DMS153 (cell line): ENCODE results near the gene OXSM.

Experiments used
- DNase-seq: peaks from one replicate; lab custom pipeline; 2025; lab: John Stamatoyannopoulos, UW

Gene OXSM

DNA sequence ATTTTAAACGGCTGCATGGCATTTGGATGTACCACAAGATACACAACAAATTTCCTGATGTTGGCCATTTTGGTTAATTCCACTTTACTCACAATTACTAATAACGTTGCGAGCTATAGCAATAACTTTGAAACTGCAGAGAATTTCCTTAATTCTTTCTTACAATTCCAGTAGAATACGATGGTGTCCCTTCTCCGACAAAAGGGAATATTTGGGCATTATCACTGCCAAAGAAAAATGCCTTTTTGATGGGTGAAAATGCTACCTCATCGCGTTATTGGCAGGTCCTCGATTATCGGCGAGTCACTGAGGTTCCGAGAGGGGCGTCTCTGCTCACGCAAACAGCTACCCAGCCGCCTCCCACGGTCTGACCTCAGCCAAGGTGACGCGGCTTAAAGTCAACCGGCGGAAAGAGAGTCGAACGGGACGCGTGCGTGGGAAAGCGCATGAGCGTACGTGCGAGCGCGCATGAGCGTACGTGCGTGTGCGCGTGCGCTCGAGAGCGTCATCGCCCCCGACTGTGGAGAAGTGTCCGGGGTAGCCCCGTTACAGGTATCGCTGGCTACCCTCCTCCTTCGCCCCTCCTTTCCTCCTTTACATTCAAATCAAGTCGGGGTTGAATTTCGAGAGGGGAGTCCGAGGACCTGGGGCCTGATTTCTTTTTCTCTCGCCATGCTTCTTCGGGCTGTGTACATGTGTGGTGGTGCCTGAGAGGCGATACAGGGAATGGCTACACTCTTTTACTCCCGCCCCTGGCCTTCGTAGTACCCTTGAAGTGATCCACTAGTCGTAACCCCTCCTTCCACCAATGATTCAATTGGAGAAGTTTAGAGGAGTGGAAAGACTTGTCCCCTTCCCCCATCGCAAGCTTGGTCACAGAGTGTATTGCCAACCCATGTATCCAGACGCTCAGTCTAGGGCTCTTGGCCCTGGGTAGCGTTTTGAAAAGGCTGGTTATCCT, at the start of gene OXSM:
Gene OXSM, plus strand, starts transcription at position 495 of the 961 bp plus-strand sequence. CDS start 931 bp downstream, outside the sequence.
- peak; percentile 45 for DNase-seq

GRCh38 chr3:25744470-25744869, 45.4 kb upstream of the OXSM start:
- no peak for DNase-seq

DNA sequence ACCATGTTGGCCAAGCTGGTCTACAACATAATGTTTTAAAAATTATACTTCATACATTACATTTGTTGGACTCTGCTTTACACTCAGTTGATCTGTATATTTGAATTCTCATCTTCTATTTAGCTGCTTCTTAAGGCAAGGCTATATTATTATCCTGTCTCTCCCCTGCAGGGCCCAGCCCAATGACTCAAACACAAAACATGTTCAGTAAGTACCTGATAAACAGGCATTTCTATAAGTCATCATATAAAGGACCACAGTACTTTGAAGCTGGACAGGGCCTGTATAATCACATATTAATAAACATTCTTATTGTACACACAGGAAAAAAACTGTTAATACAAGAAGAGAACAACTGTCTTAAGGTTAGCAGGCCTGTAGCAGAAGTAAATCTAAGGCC, 42.9 kb upstream of the OXSM start:
- DNase-seq = no peak

- no peak for DNase-seq
These were observed 41.7 kb upstream of the OXSM start for GRCh38 chr3:25748189-25748588.

- no peak for DNase-seq
These were observed 40.8 kb upstream of the OXSM start for GRCh38 chr3:25749031-25749581.

GRCh38 chr3:25751048-25751447, 38.8 kb upstream of the OXSM start:
- DNase-seq = no peak

- DNase-seq = no peak
These were observed 38.2 kb upstream of the OXSM start for GRCh38 chr3:25751725-25752124.

DNA sequence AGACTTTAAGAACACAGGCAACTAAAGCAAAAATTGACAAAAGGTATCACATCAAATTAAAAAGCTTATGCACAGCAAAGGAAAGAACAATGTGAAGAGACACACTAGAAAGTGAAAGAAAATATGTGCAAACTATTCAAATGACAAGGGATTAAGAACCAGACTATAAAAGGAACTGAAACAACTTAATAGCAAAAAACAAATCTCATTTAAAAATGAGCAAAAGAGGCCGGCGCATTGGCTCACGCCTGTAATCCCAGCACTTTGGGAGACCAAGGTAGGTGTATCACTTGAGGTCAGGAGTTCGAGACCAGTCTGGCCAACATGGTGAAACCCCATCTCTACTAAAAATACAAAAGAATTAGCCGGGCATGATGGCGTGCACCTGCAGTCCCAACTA, 21.0 kb upstream of the OXSM start:
- DNase-seq = no peak

- no peak for DNase-seq
These were observed 14.0 kb upstream of the OXSM start for GRCh38 chr3:25775936-25776335.

- DNase-seq = no peak
These were observed 9.3 kb upstream of the OXSM start for GRCh38 chr3:25780618-25781017.

- no peak for DNase-seq
These were observed 8.6 kb upstream of the OXSM start for GRCh38 chr3:25781145-25781757.

GRCh38 chr3:25781758-25782594, 7.9 kb upstream of the OXSM start:
- no peak for DNase-seq

- no peak for DNase-seq
These were observed 7.3 kb upstream of the OXSM start for GRCh38 chr3:25782636-25782937.

- DNase-seq = no peak
These were observed 6.8 kb upstream of the OXSM start, which contains the start of gene NGLY1 for GRCh38 chr3:25782938-25783660. NGLY1 (minus strand) TSS chr3:25783443; CDS start chr3:25783390, 53 bp downstream.

GRCh38 chr3:25783661-25784512, 6.0 kb upstream of the OXSM start:
- DNase-seq = no peak

DNA sequence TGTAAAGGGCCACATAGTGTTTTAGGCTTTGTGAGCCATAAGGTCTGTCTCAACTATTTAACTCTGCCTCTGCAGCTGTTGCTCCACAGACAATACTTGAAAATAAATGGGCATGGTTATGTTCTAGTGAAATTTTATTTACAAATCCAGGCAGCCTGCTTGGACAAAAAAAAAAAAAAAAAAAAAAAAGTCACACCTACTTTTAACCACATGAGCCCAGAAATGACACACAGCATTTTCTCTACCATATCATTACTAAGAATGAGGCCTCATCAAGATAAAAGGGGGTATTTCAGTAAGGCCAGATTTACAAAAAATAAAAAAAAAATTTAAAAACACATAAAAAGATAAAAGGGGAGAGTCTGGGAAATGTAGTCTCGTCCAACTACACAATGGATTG, 4.9 kb upstream of the OXSM start:
- no peak for DNase-seq

GRCh38 chr3:25785826-25786225, 4.1 kb upstream of the OXSM start:
- no peak for DNase-seq

GRCh38 chr3:25787689-25788088, 2.2 kb upstream of the OXSM start:
- no peak for DNase-seq

GRCh38 chr3:25789209-25789595, 688 bp upstream of the OXSM start:
- DNase-seq = no peak

DNA sequence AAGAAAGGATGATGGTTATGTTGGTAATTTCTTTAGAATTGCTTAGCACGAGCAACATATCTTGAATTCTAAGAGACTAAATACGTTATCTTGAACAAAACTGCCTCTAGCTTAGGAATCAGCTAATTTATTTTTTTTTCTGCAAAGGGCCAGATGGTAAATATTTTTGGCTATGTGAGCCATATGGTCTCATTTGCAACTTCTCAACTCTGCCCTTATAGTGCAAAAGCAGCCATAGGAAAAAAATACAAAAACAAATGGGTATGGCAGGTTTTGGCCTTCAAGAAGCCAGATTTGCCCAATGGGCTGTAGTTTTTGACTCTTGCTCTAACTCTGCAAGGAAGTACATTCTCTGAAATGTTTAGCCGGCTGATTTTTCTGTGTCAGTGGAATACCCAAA, 11.9 kb downstream of the OXSM start:
- DNase-seq = no peak

DNA sequence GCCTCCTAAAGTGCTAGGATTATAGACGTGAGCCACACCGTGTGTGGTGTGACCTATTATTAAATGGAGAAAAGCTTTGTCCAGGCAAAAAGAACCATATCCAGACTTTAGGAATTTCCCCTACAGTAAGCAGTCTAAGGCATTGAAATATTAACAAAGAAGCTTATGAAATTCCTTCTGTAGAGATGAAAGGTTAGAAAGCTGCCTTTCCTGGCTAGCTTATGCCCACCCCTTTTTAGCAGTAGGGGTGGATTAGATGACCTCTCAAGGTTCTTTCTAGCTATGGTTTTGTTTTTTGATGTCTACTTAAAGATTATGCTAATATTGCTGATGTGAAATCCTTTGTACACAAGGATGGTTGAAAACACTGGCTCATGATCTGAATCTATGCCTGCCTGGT, 13.9 kb downstream of the OXSM start:
- DNase-seq = no peak
